Adrenal gland (tissue), 12 donors: ENCODE data around the gene SDR39U1. TPM values are rescaled to one million over a fixed set of nuclear protein-coding genes. Genes with fewer than 3 reads are reported as not detected.

Experiments used
- DNase-seq, 7 donors: peaks; one replicate each; pipeline ENCODE4 v3.0.0-alpha.2; 2019 to 2020
- H3K27ac ChIP-seq, 5 donors: fragments of 200-600 bp; sonication (generic) in 4 of 5; 1 replicate in 3 of 5; 2 replicates in 2 of 5; pipeline versions ENCODE4 v1.5.1 to v1.8.0; 2016 to 2020; ENCODE audit warnings: mild to moderate bottlenecking in 1 of 5
- H3K27me3 ChIP-seq: fragments of 200-600 bp; 2 replicates; pipeline ENCODE4 v1.8.0; 2021
- H3K36me3 ChIP-seq, 2 donors: fragments of 200-600 bp; replicated peaks in 1 of 2; 1 replicate in 1 of 2; 2 replicates in 1 of 2; pipeline versions ENCODE4 v1.5.1 to v1.8.0; 2018 to 2022
- H3K4me1 ChIP-seq, 2 donors: fragments of 200-600 bp; replicated peaks in 1 of 2; 1 replicate in 1 of 2; 2 replicates in 1 of 2; pipeline versions ENCODE4 v1.5.1 to v1.8.0; 2018 to 2021
- H3K4me3 ChIP-seq, 4 donors: fragments of 200-600 bp; sonication (generic) in 3 of 4; one replicate each; pipeline ENCODE4 v1.5.1; 2016 to 2018
- H3K9me3 ChIP-seq, 3 donors: fragments of 200-600 bp; sonication (generic) in 1 of 3; replicated peaks in 1 of 3; 1 replicate in 2 of 3; 2 replicates in 1 of 3; pipeline versions ENCODE4 v1.5.1 to v1.8.0; 2016 to 2021
- POLR2A ChIP-seq, 2 donors: fragments of 450-650 bp; IDR thresholded peaks; one replicate each; pipeline ENCODE4 v1.6.1; 2017; ENCODE audit warnings: antibody characterized with exemption in 2 of 2, mild to moderate bottlenecking in 2 of 2, moderate library complexity in 1 of 2
- WGBS, 4 donors: extraction: QIAGEN DNeasy Blood & Tissue Kit in 2 of 4; methylation state at CpG; one replicate each; pipeline versions ENCODE4 v1.1.5 to v1.1.7; 2013 to 2017; 5-methylcytosine and 5-hydroxymethylcytosine counted together
- intact Hi-C, 2 donors: fragments of 100-400 bp; cut with DNase I; formaldehyde crosslinking; loops; one replicate each; pipeline versions ENCODE4 v1.14.1 to v1.15.0; 2022 to 2023
- polyA plus RNA-seq, 3 donors: library from polyadenylated mRNA; stranded (reverse); fragments of 200-250 nt in 2 of 3; fragments of 350-450 nt in 1 of 3; fragmentation: Illumina TruSeq in 1 of 3; extraction: RNeasy Lipid Tissue Mini Kit (QIAGEN cat#74804) in 1 of 3; gene quantifications; one replicate each; pipeline ENCODE4 v1.2.3, GENCODE V29; 2013 to 2014
- total RNA-seq, 9 donors: library from RNA; depleted of rRNA in 4 of 9; stranded (reverse); fragments of >200 nt in 4 of 9; fragments of 120-200 nt in 1 of 9; fragmentation: NEBNext Ultra II Directional in 1 of 9; extraction: Animal tissue kit (Norgen Biotek cat#: 25700) in 1 of 9; gene quantifications; one replicate each; pipeline versions ENCODE4 v1.1.0 to v1.2.4, GENCODE V29; 2013 to 2023
- TF ChIP-seq, protein P1 (sequence below), 6 experiments: fragments of 450-650 bp in 4 of 6; fragments of 200-600 bp in 2 of 6; sonication (generic) in 1 of 6; IDR thresholded peaks; 1 replicate in 5 of 6; 2 replicates in 1 of 6; pipeline versions ENCODE4 v1.5.1 to v1.8.0; 2016 to 2021; ENCODE audit warnings: antibody characterized with exemption in 6 of 6, mild to moderate bottlenecking in 2 of 6, moderate library complexity in 1 of 6
- donor health status: healthy with polysubstance abuse.
- donor health status: Bipolar disorder and iron deficiency.
- donor health status: DM: yes; HTN: yes; CAD: no.
- donor health status: DM: no; HTN: no; CAD: no.
- donor health status: DM: no; HTN: no; CAD: no.
- donor health status: DM: yes; HTN: yes; CAD: no.

SDR39U1 gene
- total and polyA plus RNA-seq, 12 donors, result 35.0 to 218 (median 77.5) TPM

GRCh38 chr14:24426150-24426911, 16.2 kb downstream of the SDR39U1 start:
- H3K9me3 ChIP-seq, result no peaks in the 10 kb centered on the region
- WGBS, 4 donors, result 87 to 94% (median 93%) methylated on average over 2 of the region's 2 CpGs
- intact Hi-C loops, result no loop called here
- H3K4me3 ChIP-seq, result no peak overlapping the region
- H3K27me3 ChIP-seq, result no peaks in the 10 kb centered on the region
- TF ChIP-seq, protein P1, sequence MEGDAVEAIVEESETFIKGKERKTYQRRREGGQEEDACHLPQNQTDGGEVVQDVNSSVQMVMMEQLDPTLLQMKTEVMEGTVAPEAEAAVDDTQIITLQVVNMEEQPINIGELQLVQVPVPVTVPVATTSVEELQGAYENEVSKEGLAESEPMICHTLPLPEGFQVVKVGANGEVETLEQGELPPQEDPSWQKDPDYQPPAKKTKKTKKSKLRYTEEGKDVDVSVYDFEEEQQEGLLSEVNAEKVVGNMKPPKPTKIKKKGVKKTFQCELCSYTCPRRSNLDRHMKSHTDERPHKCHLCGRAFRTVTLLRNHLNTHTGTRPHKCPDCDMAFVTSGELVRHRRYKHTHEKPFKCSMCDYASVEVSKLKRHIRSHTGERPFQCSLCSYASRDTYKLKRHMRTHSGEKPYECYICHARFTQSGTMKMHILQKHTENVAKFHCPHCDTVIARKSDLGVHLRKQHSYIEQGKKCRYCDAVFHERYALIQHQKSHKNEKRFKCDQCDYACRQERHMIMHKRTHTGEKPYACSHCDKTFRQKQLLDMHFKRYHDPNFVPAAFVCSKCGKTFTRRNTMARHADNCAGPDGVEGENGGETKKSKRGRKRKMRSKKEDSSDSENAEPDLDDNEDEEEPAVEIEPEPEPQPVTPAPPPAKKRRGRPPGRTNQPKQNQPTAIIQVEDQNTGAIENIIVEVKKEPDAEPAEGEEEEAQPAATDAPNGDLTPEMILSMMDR (IDR thresholded peaks at IDR 0.05), result no peak
- TF ChIP-seq POLR2A (IDR thresholded peaks at IDR 0.05), result no peak
- H3K4me1 ChIP-seq, result peaks cover 24 to 29% of the 10 kb centered on the region in 2 donors
- peak overlapping the region in 1 of 5 donors; percentile 57 for H3K27ac ChIP-seq
- no peaks in the 10 kb centered on the region for H3K36me3 ChIP-seq
- DNase-seq, result no peak

DNA sequence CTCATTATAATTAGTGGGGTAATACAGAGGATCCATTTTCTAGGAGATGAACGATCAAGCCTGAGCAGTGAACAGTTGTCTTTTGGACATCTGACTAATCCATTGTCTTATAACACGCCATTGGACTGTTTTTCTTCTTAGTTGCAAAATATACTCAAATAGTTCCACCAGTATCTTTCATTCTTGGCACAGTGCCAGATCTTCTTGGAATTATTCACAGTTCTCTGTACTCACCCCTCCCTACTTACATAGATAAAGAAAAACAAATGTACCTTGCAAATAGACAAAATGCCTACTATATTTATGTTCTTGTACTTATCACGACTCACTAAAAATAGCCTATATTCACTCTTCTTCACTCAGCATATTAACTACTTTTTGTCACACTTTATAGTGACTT, 16.9 kb downstream of the SDR39U1 start:
- H3K4me3 ChIP-seq, result no peak overlapping the region
- H3K36me3 ChIP-seq, result no peaks in the 10 kb centered on the region
- DNase-seq, result peak in 6 of 7 donors; percentile 6 to 60 (median 46)
- TF ChIP-seq, protein P1 (IDR thresholded peaks at IDR 0.05), result no peak
- TF ChIP-seq POLR2A (IDR thresholded peaks at IDR 0.05), result no peak
- intact Hi-C loops, result no loop called here
- H3K9me3 ChIP-seq, result no peaks in the 10 kb centered on the region
- 14 to 27% (median 21%) methylated on average over 3 of the region's 3 CpGs for WGBS, 4 donors
- peak overlapping the region in 2 of 5 donors; percentile 2 to 57 for H3K27ac ChIP-seq
- peaks cover 19 to 23% of the 10 kb centered on the region in 2 donors for H3K4me1 ChIP-seq
- no peaks in the 10 kb centered on the region for H3K27me3 ChIP-seq

DNA sequence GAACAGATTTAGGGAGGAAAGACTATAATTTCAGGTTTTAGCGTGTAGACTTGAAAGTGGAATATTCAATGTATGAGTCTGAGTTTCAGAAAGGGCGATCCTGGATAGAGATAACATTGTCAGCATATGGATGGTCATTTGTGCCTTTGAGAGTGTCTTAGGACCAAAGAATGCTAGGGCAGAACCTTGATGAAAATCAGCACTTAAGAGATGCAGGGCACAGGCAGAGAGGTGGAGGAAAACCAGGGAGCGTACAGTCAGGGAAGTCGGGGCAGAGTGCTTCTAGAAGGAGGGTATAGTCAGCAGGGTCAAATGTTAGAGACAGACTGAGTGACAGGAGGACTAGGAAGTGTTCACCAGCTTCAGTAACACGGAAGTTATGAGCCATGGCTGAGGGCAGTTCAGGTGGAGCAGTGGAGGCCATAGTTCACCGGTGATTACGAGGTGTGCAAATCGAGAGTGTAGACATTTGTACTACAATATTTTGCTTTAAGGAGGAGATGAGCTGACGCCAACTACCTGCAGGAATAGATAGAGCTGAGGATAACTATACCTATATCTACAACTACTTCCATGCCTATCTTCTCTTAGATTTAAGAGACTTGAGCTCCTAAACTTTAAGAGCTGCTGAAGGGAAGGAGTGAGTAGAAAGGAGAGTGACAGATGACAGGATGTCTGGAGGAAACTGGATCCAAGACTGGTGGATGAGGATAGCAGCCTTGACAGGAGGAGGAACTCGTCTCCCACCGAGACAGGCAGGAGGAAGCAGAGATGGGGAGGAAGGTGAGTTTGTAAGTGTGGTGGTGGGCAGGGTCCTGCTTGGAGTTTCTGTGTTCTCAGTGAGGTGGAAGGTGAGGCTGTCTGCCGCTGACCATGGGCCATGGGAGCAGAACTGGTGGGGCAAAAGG, 19.6 kb downstream of the SDR39U1 start:
- peak in 2 of 7 donors; percentile 4 to 12 for DNase-seq
- Histone ChIP-seq H3K9me3 (no peaks in the 10 kb centered on the region), H3K27me3 (no peaks in the 10 kb centered on the region), H3K4me3 (no peak overlapping the region), H3K36me3 (no peaks in the 10 kb centered on the region), H3K27ac (no peak overlapping the region), H3K4me1 (peaks cover 18 to 27% of the 10 kb centered on the region in 2 donors)
- 69 to 83% (median 72%) methylated on average over 12 of the region's 12 CpGs for WGBS, 4 donors
- intact Hi-C loops, result no loop called here
- TF ChIP-seq, protein P1 (IDR thresholded peaks at IDR 0.05), result no peak
- TF ChIP-seq POLR2A (IDR thresholded peaks at IDR 0.05), result no peak

DNA sequence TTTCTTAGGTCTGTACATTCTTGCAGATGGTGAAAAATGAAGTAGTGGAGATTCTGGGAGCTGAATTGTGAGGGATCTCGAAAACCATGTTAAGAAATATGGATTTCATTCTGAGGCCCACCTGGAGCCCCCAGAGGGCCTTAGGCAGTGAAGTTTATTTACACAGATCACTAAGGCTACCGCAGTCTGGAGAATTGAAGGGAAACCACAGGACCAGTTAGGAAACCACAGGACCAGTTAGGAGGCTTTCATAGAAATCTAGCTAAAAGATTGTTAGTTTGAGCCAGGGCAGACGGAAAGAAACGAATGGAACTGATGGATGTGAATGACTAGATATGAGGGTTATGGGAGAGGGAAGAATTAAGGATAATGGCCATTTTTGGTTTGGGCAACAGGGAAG, 20.3 kb downstream of the SDR39U1 start:
- no peaks in the 10 kb centered on the region for H3K9me3 ChIP-seq
- H3K36me3 ChIP-seq, result no peaks in the 10 kb centered on the region
- H3K27ac ChIP-seq, result no peak overlapping the region
- H3K4me3 ChIP-seq, result no peak overlapping the region
- intact Hi-C loops, result no loop called here
- H3K4me1 ChIP-seq, result peaks cover 18 to 29% of the 10 kb centered on the region in 2 donors
- no peak for TF ChIP-seq POLR2A (IDR thresholded peaks at IDR 0.05)
- TF ChIP-seq, protein P1 (IDR thresholded peaks at IDR 0.05), result no peak
- DNase-seq, result no peak
- no peaks in the 10 kb centered on the region for H3K27me3 ChIP-seq
- WGBS, 4 donors, result 60 to 70% (median 63%) methylated on average over 4 of the region's 4 CpGs
